Measurements from ENCODE around the gene ETV3L.

The ETV3L gene

DNA sequence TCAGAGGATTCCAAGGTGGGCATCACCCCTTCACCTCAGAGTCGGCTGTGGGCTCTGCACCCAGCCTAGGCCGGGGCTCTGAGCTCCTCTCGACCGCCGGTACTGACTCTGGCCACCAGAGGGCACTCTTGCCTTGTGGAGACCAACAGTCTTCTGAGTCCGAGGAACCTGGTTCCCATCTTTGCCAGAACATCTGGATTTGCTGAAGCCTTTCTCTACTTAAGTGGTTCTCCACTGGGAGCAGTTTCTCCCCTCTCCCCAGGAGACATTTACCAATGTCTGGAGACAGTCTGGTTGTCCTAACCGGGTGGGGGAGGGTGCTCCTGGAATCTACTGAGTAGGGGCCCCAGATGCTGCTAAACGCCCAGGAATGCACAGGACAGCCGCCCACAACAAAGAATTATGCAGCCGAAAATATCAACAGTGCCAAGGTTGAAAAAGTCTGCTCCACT is 9.4 kb downstream of the ETV3L start:
- peak overlapping the region; percentile 17 for H3K4me3 ChIP-seq (ENCODE audit: low read depth, low read length)
- TF ChIP-seq, protein P1, sequence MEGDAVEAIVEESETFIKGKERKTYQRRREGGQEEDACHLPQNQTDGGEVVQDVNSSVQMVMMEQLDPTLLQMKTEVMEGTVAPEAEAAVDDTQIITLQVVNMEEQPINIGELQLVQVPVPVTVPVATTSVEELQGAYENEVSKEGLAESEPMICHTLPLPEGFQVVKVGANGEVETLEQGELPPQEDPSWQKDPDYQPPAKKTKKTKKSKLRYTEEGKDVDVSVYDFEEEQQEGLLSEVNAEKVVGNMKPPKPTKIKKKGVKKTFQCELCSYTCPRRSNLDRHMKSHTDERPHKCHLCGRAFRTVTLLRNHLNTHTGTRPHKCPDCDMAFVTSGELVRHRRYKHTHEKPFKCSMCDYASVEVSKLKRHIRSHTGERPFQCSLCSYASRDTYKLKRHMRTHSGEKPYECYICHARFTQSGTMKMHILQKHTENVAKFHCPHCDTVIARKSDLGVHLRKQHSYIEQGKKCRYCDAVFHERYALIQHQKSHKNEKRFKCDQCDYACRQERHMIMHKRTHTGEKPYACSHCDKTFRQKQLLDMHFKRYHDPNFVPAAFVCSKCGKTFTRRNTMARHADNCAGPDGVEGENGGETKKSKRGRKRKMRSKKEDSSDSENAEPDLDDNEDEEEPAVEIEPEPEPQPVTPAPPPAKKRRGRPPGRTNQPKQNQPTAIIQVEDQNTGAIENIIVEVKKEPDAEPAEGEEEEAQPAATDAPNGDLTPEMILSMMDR (IDR thresholded peaks at IDR 0.05; ENCODE audit: low read depth, low read length, missing control alignments): peak; percentile 95

DNA sequence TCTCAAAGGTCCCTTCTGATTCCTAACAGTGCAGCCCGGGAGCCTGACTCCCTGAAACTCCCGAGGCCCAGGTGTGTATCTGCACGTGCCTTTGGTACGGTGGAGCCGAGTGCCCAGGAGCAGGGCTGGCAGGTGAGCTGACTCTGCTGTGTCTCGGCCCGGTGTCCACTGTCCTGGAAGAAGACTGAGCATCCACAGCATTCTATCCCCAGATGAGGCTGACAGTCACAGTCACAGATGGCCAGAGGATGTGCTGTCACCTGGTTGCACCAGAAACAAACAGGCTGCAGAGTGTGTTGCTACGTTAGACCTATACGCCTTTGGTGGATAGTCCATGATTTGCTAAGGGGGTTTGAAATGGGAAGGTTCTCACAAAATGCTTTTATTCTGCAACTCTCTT is 9.8 kb downstream of the ETV3L start:
- in situ Hi-C loops (cut with HindIII; ENCODE audit: low pct_ligation_motif_present, low sequenced_read_pairs): no loop called here
- Histone ChIP-seq H3K27me3 (replicated peaks) (no peaks in the 10 kb centered on the region), H3K4me3 (ENCODE audit: low read depth, low read length) (no peak overlapping the region), H3K36me3 (replicated peaks) (no peaks in the 10 kb centered on the region), H3K27ac (no peak overlapping the region)
- TF ChIP-seq, protein P1 (IDR thresholded peaks at IDR 0.05; ENCODE audit: low read depth, low read length, missing control alignments): no peak
- DNase-seq: no peak

More for the DNA sequence above, 9.4 kb downstream of the ETV3L start:
- Histone ChIP-seq H3K36me3 (replicated peaks) (no peaks in the 10 kb centered on the region), H3K27ac (no peak overlapping the region), H3K27me3 (replicated peaks) (no peaks in the 10 kb centered on the region)
- DNase-seq: peak; percentile 81
- in situ Hi-C loops (cut with HindIII; ENCODE audit: low pct_ligation_motif_present, low sequenced_read_pairs): no loop called here

DNA sequence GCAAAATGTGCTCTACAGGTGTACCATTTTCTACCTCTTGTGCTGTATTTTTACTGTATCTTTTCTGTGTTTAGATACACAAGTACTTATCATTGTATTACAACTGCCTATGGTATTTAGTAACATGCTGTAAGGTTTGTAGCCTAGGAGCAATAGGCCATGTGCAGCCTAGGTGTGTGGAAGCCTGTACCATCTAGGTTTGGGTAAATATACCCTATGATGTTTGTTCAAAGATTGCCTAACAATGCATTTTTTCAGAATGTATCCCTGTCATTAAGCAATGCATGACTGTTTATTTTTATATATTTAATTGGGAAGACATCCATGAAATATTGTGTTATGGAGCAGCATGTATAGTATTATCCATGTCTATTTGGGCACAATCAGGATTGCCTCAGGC is 11.0 kb downstream of the ETV3L start:
- TF ChIP-seq, protein P1 (IDR thresholded peaks at IDR 0.05; ENCODE audit: low read depth, low read length, missing control alignments): no peak
- Histone ChIP-seq H3K36me3 (replicated peaks) (no peaks in the 10 kb centered on the region), H3K4me3 (ENCODE audit: low read depth, low read length) (no peak overlapping the region), H3K27me3 (replicated peaks) (no peaks in the 10 kb centered on the region), H3K27ac (no peak overlapping the region)
- DNase-seq: no peak
- in situ Hi-C loops (cut with HindIII; ENCODE audit: low pct_ligation_motif_present, low sequenced_read_pairs): no loop called here

DNA sequence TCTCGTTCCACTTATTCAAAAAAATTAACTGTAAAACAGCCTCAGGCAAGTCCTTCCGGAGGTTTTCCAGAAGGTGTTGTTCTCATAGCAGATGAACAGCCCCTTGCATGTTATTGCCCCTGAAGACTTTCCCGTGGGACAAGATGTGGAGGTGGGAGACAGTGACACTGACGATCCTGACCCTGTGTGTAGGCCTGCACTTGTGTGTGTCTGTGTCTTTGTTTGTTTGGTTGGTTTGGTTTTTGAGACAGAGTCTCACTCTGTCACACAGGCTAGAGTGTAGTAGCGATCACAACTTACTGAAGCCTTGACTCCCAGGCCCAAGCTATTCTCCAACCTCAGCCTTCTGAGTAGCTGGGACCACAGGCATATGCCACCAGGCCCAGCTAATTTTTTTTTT is 12.6 kb downstream of the ETV3L start:
- H3K27ac ChIP-seq: no peak overlapping the region
- H3K36me3 ChIP-seq (replicated peaks): no peaks in the 10 kb centered on the region
- TF ChIP-seq, protein P1 (IDR thresholded peaks at IDR 0.05; ENCODE audit: low read depth, low read length, missing control alignments): no peak
- in situ Hi-C loops (cut with HindIII; ENCODE audit: low pct_ligation_motif_present, low sequenced_read_pairs): no loop called here
- no peak overlapping the region for H3K4me3 ChIP-seq (ENCODE audit: low read depth, low read length)
- no peaks in the 10 kb centered on the region for H3K27me3 ChIP-seq (replicated peaks)
- DNase-seq: no peak

DNA sequence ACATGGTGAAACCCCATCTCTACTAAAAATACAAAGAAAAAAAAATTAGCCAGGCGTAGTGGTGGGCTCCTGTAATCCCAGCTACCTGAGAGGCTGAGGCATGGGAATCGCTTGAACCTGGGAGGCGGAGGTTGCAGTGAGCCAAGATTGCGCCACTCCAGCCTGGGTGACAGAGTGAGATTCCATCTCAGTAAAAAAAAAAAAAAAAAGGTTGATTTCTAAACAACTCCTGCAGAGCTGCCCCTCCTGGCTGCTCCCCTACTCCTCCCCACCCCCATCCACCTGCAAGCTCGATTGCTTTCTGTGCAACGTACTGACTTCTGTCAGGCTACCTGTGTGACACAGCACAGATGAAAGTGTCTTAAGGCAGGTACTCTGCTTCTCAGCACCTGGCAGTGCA is 13.3 kb downstream of the ETV3L start:
- H3K27ac ChIP-seq: no peak overlapping the region
- in situ Hi-C loops (cut with HindIII; ENCODE audit: low pct_ligation_motif_present, low sequenced_read_pairs): no loop called here
- TF ChIP-seq, protein P1 (IDR thresholded peaks at IDR 0.05; ENCODE audit: low read depth, low read length, missing control alignments): no peak
- H3K27me3 ChIP-seq (replicated peaks): no peaks in the 10 kb centered on the region
- H3K4me3 ChIP-seq (ENCODE audit: low read depth, low read length): no peak overlapping the region
- no peak for DNase-seq
- H3K36me3 ChIP-seq (replicated peaks): no peaks in the 10 kb centered on the region

DNA sequence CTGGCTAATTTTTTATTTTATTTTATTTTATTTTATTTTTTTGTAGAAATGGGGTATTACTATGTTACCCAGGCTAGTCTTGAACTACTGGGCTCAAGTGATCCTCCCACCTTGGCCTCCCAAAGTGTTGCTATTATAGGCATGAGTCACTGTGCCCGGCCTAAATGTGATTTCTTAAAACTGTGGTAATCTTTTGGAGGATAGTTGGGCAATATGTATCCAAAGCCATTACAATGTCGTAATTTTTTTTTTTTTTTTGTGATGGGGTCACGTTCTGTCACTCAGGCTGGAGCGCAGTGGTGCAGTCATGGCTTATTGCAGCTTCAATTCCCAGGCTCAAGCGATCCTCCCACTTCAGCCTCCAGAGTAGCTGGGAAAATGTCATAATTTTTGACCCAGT is 14.2 kb downstream of the ETV3L start:
- no peak for DNase-seq
- no peak overlapping the region for H3K27ac ChIP-seq
- no peaks in the 10 kb centered on the region for H3K36me3 ChIP-seq (replicated peaks)
- TF ChIP-seq, protein P1 (IDR thresholded peaks at IDR 0.05; ENCODE audit: low read depth, low read length, missing control alignments): no peak
- H3K4me3 ChIP-seq (ENCODE audit: low read depth, low read length): no peak overlapping the region
- in situ Hi-C loops (cut with HindIII; ENCODE audit: low pct_ligation_motif_present, low sequenced_read_pairs): no loop called here
- H3K27me3 ChIP-seq (replicated peaks): no peaks in the 10 kb centered on the region

All from brain microvascular endothelial cell (primary cell).